Endodermal cell (in vitro differentiated cells): ENCODE data around the gene HLA-DMB. TPM values are rescaled to one million over a fixed set of nuclear protein-coding genes. Genes with fewer than 3 reads are reported as not detected.

Experiments used
- DNase-seq: peaks from one replicate; pipeline ENCODE4 v3.0.0-alpha.2; 2017
- H3K27ac ChIP-seq: 2 replicates; pipeline ENCODE4 v1.5.1; 2013; ENCODE audit warnings: mild to moderate bottlenecking, low read depth, low read length, moderate library complexity
- H3K27me3 ChIP-seq: 2 replicates; pipeline ENCODE4 v1.6.1; 2013; ENCODE audit warnings: mild to moderate bottlenecking, low read length, moderate library complexity; ENCODE audit not compliant: insufficient read depth, control insufficient read depth, poor library complexity, severe bottlenecking
- H3K36me3 ChIP-seq: 2 replicates; pipeline ENCODE4 v1.7.0; 2013; ENCODE audit warnings: mild to moderate bottlenecking, low read length, moderate library complexity; ENCODE audit not compliant: control insufficient read depth, insufficient read depth
- H3K4me1 ChIP-seq: one replicate; pipeline ENCODE4 v1.7.0; 2013; ENCODE audit warnings: low read length; ENCODE audit not compliant: control insufficient read depth, insufficient read depth
- H3K4me3 ChIP-seq: 2 replicates; pipeline ENCODE4 v1.5.1; 2013; ENCODE audit warnings: mild to moderate bottlenecking, low read length, moderate library complexity
- H3K9ac ChIP-seq: 2 replicates; pipeline ENCODE4 v1.6.1; 2013; ENCODE audit warnings: mild to moderate bottlenecking, low read length, moderate library complexity; ENCODE audit not compliant: poor library complexity, severe bottlenecking; ENCODE audit errors: extremely low read depth
- H3K9me3 ChIP-seq: 2 replicates; pipeline ENCODE4 v1.6.1; 2013; ENCODE audit warnings: mild to moderate bottlenecking, low read length, moderate library complexity; ENCODE audit not compliant: control insufficient read depth
- H3K27ac Mint-ChIP-seq: 2 replicates; pipeline ENCODE4 v1.8.0; 2020; ENCODE audit warnings: mixed read lengths
- H3K27me3 Mint-ChIP-seq: 2 replicates; pipeline ENCODE4 v1.8.0; 2021; ENCODE audit warnings: mild to moderate bottlenecking, mixed read lengths; ENCODE audit not compliant: insufficient read depth
- H3K36me3 Mint-ChIP-seq: 2 replicates; pipeline ENCODE4 v1.8.0; 2020; ENCODE audit warnings: low read depth, mixed read lengths
- H3K4me1 Mint-ChIP-seq: 2 replicates; pipeline ENCODE4 v1.8.0; 2020; ENCODE audit warnings: mixed read lengths
- H3K4me3 Mint-ChIP-seq: 2 replicates; pipeline ENCODE4 v1.8.0; 2020; ENCODE audit warnings: mild to moderate bottlenecking, moderate library complexity, mixed read lengths
- H3K9me3 Mint-ChIP-seq: 2 replicates; pipeline ENCODE4 v1.8.0; 2020; ENCODE audit warnings: mild to moderate bottlenecking, mixed read lengths
- CTCF ChIP-seq: fragments of 200-600 bp; sonication (generic); conservative IDR thresholded peaks from 2 replicates; pipeline ENCODE4 v1.5.0; 2021; ENCODE audit warnings: antibody characterized with exemption, mild to moderate bottlenecking
- WGBS, 2 experiments: methylation state at CpG; one replicate each; pipeline versions ENCODE4 v1.1.5 to v1.1.7; 2013; ENCODE audit warnings: missing lambda C conversion rate in 2 of 2, mixed read lengths in 1 of 2; ENCODE audit not compliant: insufficient coverage in 1 of 2, insufficient read length in 1 of 2; 5-methylcytosine and 5-hydroxymethylcytosine counted together
- total RNA-seq, 2 donors: library from RNA; stranded (reverse); fragmentation: NEBNext Ultra II Directional in 1 of 2; extraction: Animal tissue kit (Norgen Biotek cat#: 25700) in 1 of 2; gene quantifications; 2 replicates in 1 of 2; 3 replicates in 1 of 2; pipeline ENCODE4 v1.2.1, GENCODE V29; 2021

The HLA-DMB gene
- total RNA-seq, 2 donors from 2014 or later, result 0.24 to 1.8 TPM

- no peaks in the 10 kb centered on the region for H3K27me3 Mint-ChIP-seq
- Histone ChIP-seq H3K9ac (peak overlapping the region; percentile 99), H3K4me1 (no peaks in the 10 kb centered on the region), H3K27ac (peak overlapping the region; percentile 99), H3K4me3 (peak overlapping the region; percentile 92), H3K36me3 (peaks cover 44% of the 10 kb centered on the region), H3K27me3 (no peaks in the 10 kb centered on the region), H3K9me3 (no peaks in the 10 kb centered on the region)
- H3K4me1 Mint-ChIP-seq, result peaks cover 25% of the 10 kb centered on the region
- TF ChIP-seq CTCF, result no peak
- WGBS, 2 experiments, result 0% methylated on average over 10 to 15 of the region's 15 CpGs
- DNase-seq, result no peak
- H3K4me3 Mint-ChIP-seq, result peak overlapping the region; percentile 98
- H3K27ac Mint-ChIP-seq, result peak overlapping the region; percentile 100
- peaks cover 48% of the 10 kb centered on the region for H3K36me3 Mint-ChIP-seq
- H3K9me3 Mint-ChIP-seq, result no peaks in the 10 kb centered on the region
These were observed 30.4 kb upstream of the HLA-DMB start for GRCh38 chr6:32971242-32971580.

GRCh38 chr6:32970413-32971241, 29.8 kb upstream of the HLA-DMB start:
- H3K27ac ChIP-seq, result peak overlapping the region; percentile 99
- 0% methylated on average over 5 to 32 of the region's 43 CpGs for WGBS, 2 experiments
- no peak for TF ChIP-seq CTCF
- no peaks in the 10 kb centered on the region for H3K4me1 ChIP-seq
- peak overlapping the region; percentile 99 for H3K9ac ChIP-seq
- peak overlapping the region; percentile 92 for H3K4me3 ChIP-seq
- H3K9me3 ChIP-seq, result no peaks in the 10 kb centered on the region
- Mint-ChIP-seq H3K27me3 (no peaks in the 10 kb centered on the region), H3K9me3 (no peaks in the 10 kb centered on the region), H3K36me3 (peaks cover 42% of the 10 kb centered on the region), H3K4me3 (peak overlapping the region; percentile 98), H3K4me1 (peaks cover 19% of the 10 kb centered on the region), H3K27ac (peak overlapping the region; percentile 100)
- H3K27me3 ChIP-seq, result no peaks in the 10 kb centered on the region
- peak; percentile 93 for DNase-seq
- H3K36me3 ChIP-seq, result peaks cover 38% of the 10 kb centered on the region

- no peaks in the 10 kb centered on the region for H3K27me3 ChIP-seq
- DNase-seq, result peak; percentile 93
- peaks cover 34% of the 10 kb centered on the region for H3K36me3 Mint-ChIP-seq
- peaks cover 30% of the 10 kb centered on the region for H3K36me3 ChIP-seq
- peak; percentile 48 for TF ChIP-seq CTCF
- H3K4me1 Mint-ChIP-seq, result peaks cover 13% of the 10 kb centered on the region
- peak overlapping the region; percentile 98 for H3K4me3 Mint-ChIP-seq
- WGBS, 2 experiments, result 0% methylated on average over 6 to 19 of the region's 19 CpGs
- peak overlapping the region; percentile 99 for H3K9ac ChIP-seq
- H3K27ac Mint-ChIP-seq, result peak overlapping the region; percentile 100
- peak overlapping the region; percentile 99 for H3K27ac ChIP-seq
- no peaks in the 10 kb centered on the region for H3K9me3 ChIP-seq
- peak overlapping the region; percentile 90 for H3K4me3 ChIP-seq
- H3K4me1 ChIP-seq, result no peaks in the 10 kb centered on the region
- no peaks in the 10 kb centered on the region for H3K27me3 Mint-ChIP-seq
- no peaks in the 10 kb centered on the region for H3K9me3 Mint-ChIP-seq
These were observed 29.0 kb upstream of the HLA-DMB start for GRCh38 chr6:32969685-32970412.
